Ovary (tissue), 9 donors: ENCODE results near the gene NUP85. TPM values are rescaled to one million over a fixed set of nuclear protein-coding genes. Genes with fewer than 3 reads are reported as not detected.
"Not testable (repeated sequence)": the region's sequence is repeated elsewhere in the genome, so short reads cannot be mapped to it uniquely, and the experiment has no call there.

Source experiments
- DNase-seq, 5 donors: peaks; one replicate each; pipeline ENCODE4 v3.0.0-alpha.2; 2019 to 2020
- H3K27ac ChIP-seq, 2 donors: fragments of 200-600 bp; one replicate each; pipeline versions ENCODE4 v1.5.1 to v1.8.0; 2019 to 2022
- H3K27me3 ChIP-seq: fragments of 200-600 bp; one replicate; pipeline ENCODE4 v1.8.0; 2022
- H3K36me3 ChIP-seq: fragments of 200-600 bp; sonication (generic); one replicate; pipeline ENCODE4 v1.5.1; 2019
- H3K4me1 ChIP-seq: one replicate; pipeline ENCODE4 v1.8.1; 2013; ENCODE audit warnings: mild to moderate bottlenecking, moderate library complexity; ENCODE audit not compliant: insufficient read depth
- H3K4me3 ChIP-seq: fragments of 200-600 bp; sonication (generic); one replicate; pipeline ENCODE4 v1.5.1; 2017
- H3K9me3 ChIP-seq, 2 donors: fragments of 200-600 bp in 1 of 2; sonication (generic) in 1 of 2; one replicate each; pipeline versions ENCODE4 v1.5.1 to v1.8.1; 2013 to 2019; ENCODE audit warnings: mild to moderate bottlenecking in 1 of 2, moderate library complexity in 1 of 2
- CTCF ChIP-seq, 3 donors: fragments of 450-650 bp in 2 of 3; fragments of 200-600 bp in 1 of 3; IDR thresholded peaks; one replicate each; pipeline versions ENCODE4 v1.5.1 to v1.8.0; 2016 to 2022; ENCODE audit warnings: antibody characterized with exemption in 3 of 3, mild to moderate bottlenecking in 1 of 3
- EP300 ChIP-seq: sonication (generic); formaldehyde crosslinking; IDR thresholded peaks from one replicate; pipeline ENCODE4 v1.6.1; 2017; ENCODE audit warnings: antibody characterized with exemption
- POLR2A ChIP-seq: fragments of 450-650 bp; IDR thresholded peaks from one replicate; pipeline ENCODE4 v1.6.1; 2017; ENCODE audit warnings: antibody characterized with exemption, mild to moderate bottlenecking, moderate library complexity
- WGBS, 3 donors: extraction: QIAGEN DNeasy Blood & Tissue Kit in 1 of 3; methylation state at CpG; one replicate each; pipeline versions ENCODE4 v1.1.5 to v1.1.7; 2013 to 2017; 5-methylcytosine and 5-hydroxymethylcytosine counted together
- intact Hi-C, 4 donors: fragments of 100-400 bp; cut with DNase I; formaldehyde crosslinking; loops; one replicate each; pipeline versions ENCODE4 v1.11.0 to v1.15.1; 2022 to 2023
- polyA plus RNA-seq, 2 donors: library from polyadenylated mRNA; stranded (reverse); fragments of 200-250 nt in 1 of 2; fragments of 350-450 nt in 1 of 2; fragmentation: Illumina TruSeq in 1 of 2; extraction: RNeasy Lipid Tissue Mini Kit (QIAGEN cat#74804) in 1 of 2; gene quantifications; one replicate each; pipeline ENCODE4 v1.2.3, GENCODE V29; 2013 to 2014
- total RNA-seq, 7 donors: library from RNA; depleted of rRNA in 2 of 7; stranded (reverse); fragments of >200 nt in 2 of 7; fragmentation: NEBNext Ultra II Directional in 3 of 7; extraction: Animal tissue kit (Norgen Biotek cat#: 25700) in 3 of 7; gene quantifications; one replicate each; pipeline versions ENCODE4 v1.1.0 to v1.2.4, GENCODE V29; 2016 to 2023
- donor health status: DM: no; HTN: no; CAD: no; lungs with moderate emphysema.
- donor health status: DM: no; HTN: no; CAD: no.
- donor health status: Bipolar disorder and iron deficiency.
- donor health status: DM: yes; HTN: yes; CAD: no.
- donor health status: DM: no; HTN: no; CAD: no.
- donor health status: DM: yes; HTN: yes; CAD: no.

The NUP85 gene
- total and polyA plus RNA-seq, 9 donors, result 23.4 to 82.2 (median 50.8) TPM

DNA sequence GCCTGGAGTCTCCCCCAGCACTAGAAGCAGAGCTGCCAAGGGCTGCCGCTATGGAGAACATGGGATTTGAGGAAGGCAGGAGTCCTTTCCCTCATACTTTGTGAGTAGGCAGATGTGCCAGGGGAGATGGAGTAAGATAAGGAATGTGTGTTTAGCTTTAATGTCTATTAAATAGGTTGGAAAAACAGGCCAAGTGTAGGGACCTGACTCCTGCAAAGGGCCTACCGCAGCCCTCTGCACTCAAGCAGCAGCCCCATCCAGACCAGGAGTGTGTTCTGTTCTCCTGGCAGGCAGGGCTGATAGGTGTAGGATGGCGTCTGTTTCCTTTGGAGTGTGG is 67.3 kb downstream of the NUP85 start:
- no peak overlapping the region for H3K27ac ChIP-seq
- H3K9me3 ChIP-seq, result no peaks in the 10 kb centered on the region
- H3K27me3 ChIP-seq, result no peaks in the 10 kb centered on the region
- intact Hi-C loops, result loop anchor here in 1 of 4 donors (5.0 kb wide), 1 partner anchor 134 kb away; the partner anchor contains the start of gene GRB2
- peaks cover 2% of the 10 kb centered on the region for H3K4me1 ChIP-seq
- no peak overlapping the region for H3K4me3 ChIP-seq
- DNase-seq, result no peak
- no peaks in the 10 kb centered on the region for H3K36me3 ChIP-seq
- WGBS, 3 donors, result 58 to 74% (median 72%) methylated on average over 3 of the region's 3 CpGs
- TF ChIP-seq POLR2A (no peak), EP300 (no peak), CTCF (IDR thresholded peaks at IDR 0.05) (no peak)

GRCh38 chr17:75273977-75274708 is 68.7 kb downstream of the NUP85 start:
- Histone ChIP-seq H3K36me3 (no peaks in the 10 kb centered on the region), H3K27me3 (no peaks in the 10 kb centered on the region), H3K4me1 (peaks cover 2% of the 10 kb centered on the region), H3K9me3 (no peaks in the 10 kb centered on the region), H3K4me3 (no peak overlapping the region), H3K27ac (no peak overlapping the region)
- DNase-seq, result no peak
- TF ChIP-seq POLR2A (no peak), EP300 (no peak), CTCF (IDR thresholded peaks at IDR 0.05) (no peak)
- intact Hi-C loops, result loop anchor here in 1 of 4 donors (5.0 kb wide), 1 partner anchor 133 kb away; the partner anchor contains the start of gene GRB2
- 63 to 74% (median 65%) methylated on average over 7 of the region's 7 CpGs for WGBS, 3 donors

GRCh38 chr17:75277664-75278071 is 72.2 kb downstream of the NUP85 start:
- Histone ChIP-seq H3K4me1 (no peaks in the 10 kb centered on the region), H3K9me3 (no peaks in the 10 kb centered on the region), H3K27ac (no peak overlapping the region), H3K4me3 (no peak overlapping the region), H3K27me3 (no peaks in the 10 kb centered on the region), H3K36me3 (no peaks in the 10 kb centered on the region)
- no peak for DNase-seq
- intact Hi-C loops, result no loop called here
- 53 to 63% (median 57%) methylated on average over 6 of the region's 6 CpGs for whole genome bisulfite sequencing, 3 donors
- TF ChIP-seq POLR2A (no peak), CTCF (IDR thresholded peaks at IDR 0.05) (no peak), EP300 (no peak)

DNA sequence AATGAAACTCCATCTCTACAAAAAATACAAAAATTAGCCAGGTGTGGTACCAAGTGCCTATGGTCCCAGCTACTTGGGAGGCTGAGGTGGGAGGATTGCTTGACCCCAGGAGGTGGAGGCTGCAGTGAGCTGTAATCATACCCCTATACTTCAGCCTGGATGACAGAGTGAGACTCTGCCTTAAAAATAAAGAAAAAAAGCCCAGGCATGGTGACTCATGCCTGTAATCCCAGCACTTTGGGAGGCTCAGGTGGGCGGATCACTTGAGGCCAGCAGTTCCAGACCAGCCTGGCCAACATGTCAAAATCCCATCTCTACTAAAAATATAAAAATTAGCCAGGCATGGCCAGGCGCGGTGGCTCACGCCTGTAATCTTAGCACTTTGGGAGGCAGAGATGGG is 74.7 kb downstream of the NUP85 start:
- H3K36me3 ChIP-seq, intact Hi-C loops: not testable (repeated sequence)

DNA sequence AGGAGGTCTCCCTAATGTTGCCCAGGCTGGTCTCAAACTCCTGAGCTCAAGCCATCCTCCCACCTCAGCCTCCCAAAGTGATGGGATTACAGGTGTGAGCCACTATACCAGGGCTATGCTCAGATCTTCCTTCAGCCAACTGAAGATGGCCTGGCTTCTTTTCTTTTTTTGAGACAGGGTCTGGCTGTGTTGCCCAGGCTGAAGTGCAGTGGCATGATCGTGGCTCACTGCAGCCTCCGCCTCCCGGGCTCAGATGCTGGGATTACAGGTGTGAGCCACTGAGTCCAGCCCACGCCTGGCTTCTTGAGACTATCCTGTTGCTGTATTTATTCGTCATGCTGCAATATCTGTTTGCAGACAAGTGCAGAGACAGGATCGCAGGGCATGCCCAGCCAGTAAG is 79.6 kb downstream of the NUP85 start:
- Histone ChIP-seq H3K4me3 (no peak overlapping the region), H3K9me3 (no peaks in the 10 kb centered on the region), H3K36me3 (no peaks in the 10 kb centered on the region), H3K4me1 (no peaks in the 10 kb centered on the region), H3K27ac (no peak overlapping the region), H3K27me3 (no peaks in the 10 kb centered on the region)
- no peak for DNase-seq
- intact Hi-C loops, result no loop called here
- TF ChIP-seq EP300, result no peak
- no peak for TF ChIP-seq CTCF (IDR thresholded peaks at IDR 0.05)
- no peak for TF ChIP-seq POLR2A
- 79 to 89% (median 82%) methylated on average over 6 of the region's 6 CpGs for WGBS, 3 donors

More for the DNA sequence above, 74.7 kb downstream of the NUP85 start:
- DNase-seq, H3K27me3 ChIP-seq, H3K4me3 ChIP-seq, H3K27ac ChIP-seq, H3K4me1 ChIP-seq, H3K9me3 ChIP-seq: not testable (repeated sequence)
- WGBS, 3 donors, result 96 to 98% (median 96%) methylated on average over 4 of the region's 4 CpGs
